HG02943 (cell line): ENCODE data around the gene CMSS1.

ENCODE experiments used
- ATAC-seq: cut with Tn5 transposase; IDR thresholded peaks from one replicate; pipeline ENCODE4 v1.9.1; 2021; ENCODE audit warnings: mild to moderate bottlenecking, low read depth, moderate library complexity; ENCODE audit not compliant: unreplicated experiment

Gene CMSS1

GRCh38 chr3:99872923-99873254, 55.2 kb downstream of the CMSS1 start:
- no peak for ATAC-seq

GRCh38 chr3:99873269-99874102, 55.8 kb downstream of the CMSS1 start:
- no peak for ATAC-seq

- no peak for ATAC-seq
Measured at GRCh38 chr3:99874237-99875002, 56.8 kb downstream of the CMSS1 start.

- ATAC-seq = no peak
Measured at GRCh38 chr3:99875581-99875928, 57.9 kb downstream of the CMSS1 start.

- peak; percentile 82 for ATAC-seq
Measured at GRCh38 chr3:99875929-99876841, 58.5 kb downstream of the CMSS1 start.

GRCh38 chr3:99877031-99877579, 59.4 kb downstream of the CMSS1 start:
- ATAC-seq = no peak

- ATAC-seq = no peak
Measured at GRCh38 chr3:99878005-99878404, 60.3 kb downstream of the CMSS1 start.

- ATAC-seq = no peak
Measured at GRCh38 chr3:99879275-99879674, 61.6 kb downstream of the CMSS1 start.

- no peak for ATAC-seq
Measured at GRCh38 chr3:99881121-99881524, 63.5 kb downstream of the CMSS1 start.

GRCh38 chr3:99882436-99883137, 64.9 kb downstream of the CMSS1 start:
- no peak for ATAC-seq

GRCh38 chr3:99883138-99883461, 65.4 kb downstream of the CMSS1 start:
- ATAC-seq = no peak

GRCh38 chr3:99883693-99884092, 66.0 kb downstream of the CMSS1 start:
- ATAC-seq = no peak

GRCh38 chr3:99884484-99884883, 66.8 kb downstream of the CMSS1 start:
- ATAC-seq = no peak

GRCh38 chr3:99885085-99885484, 67.4 kb downstream of the CMSS1 start:
- no peak for ATAC-seq

GRCh38 chr3:99885851-99886250, 68.2 kb downstream of the CMSS1 start:
- no peak for ATAC-seq

- ATAC-seq = no peak
Measured at GRCh38 chr3:99891610-99892285, 74.1 kb downstream of the CMSS1 start.

GRCh38 chr3:99892332-99892731, 74.7 kb downstream of the CMSS1 start:
- ATAC-seq = no peak

- ATAC-seq = no peak
Measured at GRCh38 chr3:99895131-99895696, 77.6 kb downstream of the CMSS1 start.

- no peak for ATAC-seq
Measured at GRCh38 chr3:99895703-99896441, 78.2 kb downstream of the CMSS1 start.
